ENCODE results near the gene TUT7. TPM values are rescaled to one million over a fixed set of nuclear protein-coding genes. Genes with fewer than 3 reads are reported as not detected.
A peak's percentile ranks its signal among the peaks of the same experiment; 100 is the strongest.
"Not testable (repeated sequence)": the region's sequence is repeated elsewhere in the genome, so short reads cannot be mapped to it uniquely, and the experiment has no call there.

TUT7 gene, protein sequence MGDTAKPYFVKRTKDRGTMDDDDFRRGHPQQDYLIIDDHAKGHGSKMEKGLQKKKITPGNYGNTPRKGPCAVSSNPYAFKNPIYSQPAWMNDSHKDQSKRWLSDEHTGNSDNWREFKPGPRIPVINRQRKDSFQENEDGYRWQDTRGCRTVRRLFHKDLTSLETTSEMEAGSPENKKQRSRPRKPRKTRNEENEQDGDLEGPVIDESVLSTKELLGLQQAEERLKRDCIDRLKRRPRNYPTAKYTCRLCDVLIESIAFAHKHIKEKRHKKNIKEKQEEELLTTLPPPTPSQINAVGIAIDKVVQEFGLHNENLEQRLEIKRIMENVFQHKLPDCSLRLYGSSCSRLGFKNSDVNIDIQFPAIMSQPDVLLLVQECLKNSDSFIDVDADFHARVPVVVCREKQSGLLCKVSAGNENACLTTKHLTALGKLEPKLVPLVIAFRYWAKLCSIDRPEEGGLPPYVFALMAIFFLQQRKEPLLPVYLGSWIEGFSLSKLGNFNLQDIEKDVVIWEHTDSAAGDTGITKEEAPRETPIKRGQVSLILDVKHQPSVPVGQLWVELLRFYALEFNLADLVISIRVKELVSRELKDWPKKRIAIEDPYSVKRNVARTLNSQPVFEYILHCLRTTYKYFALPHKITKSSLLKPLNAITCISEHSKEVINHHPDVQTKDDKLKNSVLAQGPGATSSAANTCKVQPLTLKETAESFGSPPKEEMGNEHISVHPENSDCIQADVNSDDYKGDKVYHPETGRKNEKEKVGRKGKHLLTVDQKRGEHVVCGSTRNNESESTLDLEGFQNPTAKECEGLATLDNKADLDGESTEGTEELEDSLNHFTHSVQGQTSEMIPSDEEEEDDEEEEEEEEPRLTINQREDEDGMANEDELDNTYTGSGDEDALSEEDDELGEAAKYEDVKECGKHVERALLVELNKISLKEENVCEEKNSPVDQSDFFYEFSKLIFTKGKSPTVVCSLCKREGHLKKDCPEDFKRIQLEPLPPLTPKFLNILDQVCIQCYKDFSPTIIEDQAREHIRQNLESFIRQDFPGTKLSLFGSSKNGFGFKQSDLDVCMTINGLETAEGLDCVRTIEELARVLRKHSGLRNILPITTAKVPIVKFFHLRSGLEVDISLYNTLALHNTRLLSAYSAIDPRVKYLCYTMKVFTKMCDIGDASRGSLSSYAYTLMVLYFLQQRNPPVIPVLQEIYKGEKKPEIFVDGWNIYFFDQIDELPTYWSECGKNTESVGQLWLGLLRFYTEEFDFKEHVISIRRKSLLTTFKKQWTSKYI (N-terminal part only)
- total RNA-seq: 10 to 100 TPM; 59.5 to 95.4 (median 65.2) TPM

DNA sequence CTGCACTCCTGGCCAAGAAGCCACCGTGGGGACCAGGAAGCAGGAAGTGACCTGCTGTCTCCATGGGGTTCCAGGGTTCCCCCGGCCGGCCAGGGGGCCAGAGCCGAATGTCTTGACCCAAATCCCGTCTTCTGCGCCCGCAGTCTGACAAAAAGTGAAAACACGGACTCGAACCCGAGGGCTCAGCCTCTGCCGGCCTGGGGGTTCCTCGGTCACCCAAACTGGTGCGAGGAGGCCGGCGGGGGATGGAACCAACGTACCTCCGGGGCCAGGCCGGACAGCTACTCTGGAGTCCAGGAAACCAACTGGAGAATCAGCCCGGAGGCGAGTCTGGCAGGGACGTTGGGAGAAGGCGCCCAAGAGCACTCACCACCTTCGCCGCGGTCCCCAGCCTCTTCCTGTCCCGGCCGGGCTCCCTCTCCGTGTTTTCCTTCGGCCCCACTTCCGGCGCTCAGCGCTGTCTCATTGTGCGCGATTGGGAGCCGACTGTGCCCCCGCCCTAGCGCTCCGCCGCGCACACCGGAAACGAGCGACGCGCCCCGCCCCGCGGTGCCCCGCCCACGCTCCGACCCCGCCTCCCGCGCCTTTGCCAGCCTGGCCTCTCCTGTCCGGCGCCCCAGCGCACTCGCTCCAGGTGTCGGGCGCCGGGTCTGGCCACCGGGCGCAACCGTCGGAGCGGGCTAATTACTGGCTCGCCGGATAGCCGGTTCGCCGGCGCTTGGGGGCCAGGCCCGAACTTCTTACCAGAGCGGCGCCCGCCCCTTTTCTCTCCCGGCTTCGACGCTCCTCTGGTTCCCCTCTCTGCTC lies at the start of gene TUT7:
TSS of gene TUT7 (minus strand) at position 400 of the 807 bp plus-strand sequence. CDS start 1,211 bp downstream, outside the sequence.
- peaks cover 0 to 12% of the 10 kb centered on the region in 2 donors for H3K4me1 ChIP-seq
- H3K36me3 ChIP-seq: no peaks in the 10 kb centered on the region
- H3K27me3 ChIP-seq: no peaks in the 10 kb centered on the region
- TF ChIP-seq POLR2A (IDR thresholded peaks at IDR 0.05): peak; percentile 52
- TF ChIP-seq, protein P1, sequence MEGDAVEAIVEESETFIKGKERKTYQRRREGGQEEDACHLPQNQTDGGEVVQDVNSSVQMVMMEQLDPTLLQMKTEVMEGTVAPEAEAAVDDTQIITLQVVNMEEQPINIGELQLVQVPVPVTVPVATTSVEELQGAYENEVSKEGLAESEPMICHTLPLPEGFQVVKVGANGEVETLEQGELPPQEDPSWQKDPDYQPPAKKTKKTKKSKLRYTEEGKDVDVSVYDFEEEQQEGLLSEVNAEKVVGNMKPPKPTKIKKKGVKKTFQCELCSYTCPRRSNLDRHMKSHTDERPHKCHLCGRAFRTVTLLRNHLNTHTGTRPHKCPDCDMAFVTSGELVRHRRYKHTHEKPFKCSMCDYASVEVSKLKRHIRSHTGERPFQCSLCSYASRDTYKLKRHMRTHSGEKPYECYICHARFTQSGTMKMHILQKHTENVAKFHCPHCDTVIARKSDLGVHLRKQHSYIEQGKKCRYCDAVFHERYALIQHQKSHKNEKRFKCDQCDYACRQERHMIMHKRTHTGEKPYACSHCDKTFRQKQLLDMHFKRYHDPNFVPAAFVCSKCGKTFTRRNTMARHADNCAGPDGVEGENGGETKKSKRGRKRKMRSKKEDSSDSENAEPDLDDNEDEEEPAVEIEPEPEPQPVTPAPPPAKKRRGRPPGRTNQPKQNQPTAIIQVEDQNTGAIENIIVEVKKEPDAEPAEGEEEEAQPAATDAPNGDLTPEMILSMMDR (IDR thresholded peaks at IDR 0.05): peak in 1 of 3 donors; percentile 4
- peak in 2 of 3 donors; percentile 73 to 91 for TF ChIP-seq POLR2AphosphoS5 (IDR thresholded peaks at IDR 0.05)
- peak within 1 kb of the TSS; percentile 92 to 99 for H3K27ac ChIP-seq
- peak; percentile 93 to 95 for DNase-seq (ENCODE audit: low spot score in 2 of 2)
- H3K4me3 ChIP-seq: peak within 1 kb of the TSS; percentile 62 to 96 (median 95)
- intact Hi-C loops (cut with DNase I; ENCODE audit: low total_unique reads): no loop called here
- H3K9me3 ChIP-seq: no peaks in the 10 kb centered on the region

DNA sequence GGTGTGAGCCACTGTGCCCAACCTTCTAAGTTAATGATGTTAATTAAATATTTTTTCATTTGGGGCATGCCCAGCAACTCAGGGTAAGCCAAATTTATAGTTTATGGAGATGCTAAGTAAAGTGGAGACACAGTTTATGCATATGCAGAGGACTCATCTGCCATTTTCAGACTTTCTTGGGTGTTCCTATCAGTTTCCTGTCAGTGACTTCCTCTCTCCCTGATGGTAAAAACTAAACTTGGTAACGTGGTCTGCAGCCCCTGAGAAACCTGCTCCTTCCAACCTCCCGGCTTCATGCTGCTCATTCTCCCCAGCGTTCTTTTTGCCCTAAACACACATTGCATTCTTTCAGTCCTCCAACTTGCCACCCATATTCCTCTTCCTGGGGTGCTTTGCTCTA lies 48.4 kb upstream of the TUT7 start:
- no peaks in the 10 kb centered on the region for H3K9me3 ChIP-seq

DNA sequence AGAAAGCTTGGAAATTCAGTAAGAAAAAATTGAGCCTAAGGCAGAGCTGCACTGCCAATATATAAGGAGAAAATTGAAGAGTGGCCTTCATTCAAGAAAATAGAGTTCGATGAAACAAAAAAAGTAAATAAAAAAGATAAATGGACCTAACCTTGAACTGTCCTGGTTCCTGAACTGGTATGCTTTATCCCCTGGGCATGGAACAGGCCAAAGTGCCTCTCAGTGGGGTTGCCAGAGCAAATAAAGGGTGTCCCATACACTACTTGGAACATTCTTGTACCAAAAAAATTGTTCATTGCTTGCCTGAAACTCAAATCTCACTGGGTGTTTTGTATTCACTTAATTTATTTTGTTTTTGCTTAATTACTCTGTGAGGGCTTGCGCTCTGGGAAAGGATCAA lies 42.2 kb upstream of the TUT7 start:
- Histone ChIP-seq H3K4me3 (no peak overlapping the region), H3K27me3 (no peaks in the 10 kb centered on the region), H3K27ac (no peak overlapping the region), H3K9me3 (peaks cover 0 to 7% of the 10 kb centered on the region in 2 donors), H3K4me1 (no peaks in the 10 kb centered on the region), H3K36me3 (no peaks in the 10 kb centered on the region)
- intact Hi-C loops (cut with DNase I; ENCODE audit: low total_unique reads): loop anchor here (10.0 kb wide), 1 partner anchor 1388 kb away; no protein-coding TSS in a partner anchor
- TF ChIP-seq POLR2AphosphoS5 (IDR thresholded peaks at IDR 0.05) (no peak), POLR2A (IDR thresholded peaks at IDR 0.05) (no peak)
- TF ChIP-seq, protein P1 (IDR thresholded peaks at IDR 0.05): no peak
- DNase-seq (ENCODE audit: low spot score in 2 of 2): no peak

More for the DNA sequence above, 48.4 kb upstream of the TUT7 start:
- Histone ChIP-seq H3K27me3 (no peaks in the 10 kb centered on the region), H3K36me3 (no peaks in the 10 kb centered on the region), H3K4me1 (peaks cover 0 to 8% of the 10 kb centered on the region in 2 donors), H3K4me3 (no peak overlapping the region), H3K27ac (no peak overlapping the region)
- DNase-seq (ENCODE audit: low spot score in 2 of 2): no peak
- TF ChIP-seq POLR2AphosphoS5 (IDR thresholded peaks at IDR 0.05): no peak
- TF ChIP-seq, protein P1 (IDR thresholded peaks at IDR 0.05): no peak
- no peak for TF ChIP-seq POLR2A (IDR thresholded peaks at IDR 0.05)
- intact Hi-C loops (cut with DNase I; ENCODE audit: low total_unique reads): no loop called here

- H3K4me3 ChIP-seq; H3K27me3 ChIP-seq; DNase-seq (ENCODE audit: low spot score in 2 of 2); H3K9me3 ChIP-seq; H3K4me1 ChIP-seq; H3K27ac ChIP-seq; H3K36me3 ChIP-seq: not testable (repeated sequence)
- intact Hi-C loops (cut with DNase I; ENCODE audit: low total_unique reads): loop anchor here (10.0 kb wide), 1 partner anchor 1395 kb away; no protein-coding TSS in a partner anchor
Observed at GRCh38 chr9:86390184-86390583, 36.0 kb upstream of the TUT7 start.
